ENCODE results near the gene HEXA.
"Not testable (repeated sequence)": the region's sequence is repeated elsewhere in the genome, so short reads cannot be mapped to it uniquely, and the experiment has no call there.

The HEXA gene

DNA sequence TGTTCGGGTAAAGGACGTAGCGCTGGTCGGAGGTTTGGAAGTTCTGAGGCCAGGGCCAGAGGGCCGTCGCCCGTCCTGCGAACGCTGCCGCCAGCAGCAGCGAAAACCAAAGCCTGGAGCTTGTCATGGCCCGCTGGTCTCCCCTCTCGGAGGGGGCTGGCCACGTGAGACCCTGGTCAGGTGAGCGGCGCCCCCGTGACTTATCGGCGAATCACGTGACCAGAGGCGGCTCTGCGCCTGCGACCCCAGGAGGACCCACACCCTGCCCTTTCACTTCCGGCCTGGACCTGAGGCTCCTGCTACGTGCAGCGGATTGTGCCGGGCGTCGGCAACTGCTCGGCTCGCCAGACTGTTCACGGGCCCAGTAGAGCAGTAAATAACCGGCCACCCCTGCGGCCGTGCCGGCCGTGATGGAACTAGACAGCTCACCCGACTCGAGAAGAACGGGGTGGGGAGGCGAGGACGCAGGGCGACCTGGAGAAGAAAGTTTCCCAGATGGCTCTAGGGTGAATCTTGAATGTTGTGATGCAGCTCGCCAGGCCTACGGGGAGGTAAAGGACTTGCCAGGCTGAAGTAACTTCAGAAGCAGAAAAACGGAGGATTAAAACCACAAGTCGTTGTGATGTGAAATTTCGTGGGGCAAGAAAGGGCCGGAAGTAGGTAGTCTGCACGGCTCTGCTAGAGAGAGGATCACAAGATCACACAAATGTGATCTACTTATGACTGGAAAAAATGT is at the start of gene HEXA:
Gene HEXA (minus strand): TSS at position 169 of the 736 bp plus-strand sequence. CDS start 42 bp downstream, at position 127.
- DNase-seq (ENCODE audit: low read depth in 2 of 3, low spot score in 1 of 3): peak; percentile 97 to 98 (median 98)

GRCh38 chr15:72423256-72423655 is 47.4 kb upstream of the HEXA start:
- DNase-seq (ENCODE audit: low read depth in 2 of 3, low spot score in 1 of 3): no peak

DNA sequence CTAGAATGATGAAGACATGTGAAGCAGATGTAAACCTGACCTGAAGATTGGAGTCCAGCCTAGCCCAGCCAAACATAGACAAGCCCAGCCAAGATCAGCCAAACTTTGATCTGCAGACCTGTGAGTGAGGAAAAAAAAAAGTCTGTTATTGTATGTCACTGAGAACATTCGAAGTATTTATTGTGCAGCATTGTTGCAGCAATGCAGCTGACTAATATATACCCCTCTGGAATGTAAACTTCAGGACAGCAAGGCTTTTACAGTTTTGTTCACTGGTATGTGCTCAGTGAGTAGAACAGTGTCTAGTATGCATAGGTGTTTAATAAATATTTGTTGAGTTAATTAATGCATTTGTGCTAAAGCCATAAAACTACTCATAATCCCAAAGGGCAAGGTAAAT is 45.7 kb upstream of the HEXA start:
- DNase-seq (ENCODE audit: low read depth in 2 of 3, low spot score in 1 of 3): no peak

DNA sequence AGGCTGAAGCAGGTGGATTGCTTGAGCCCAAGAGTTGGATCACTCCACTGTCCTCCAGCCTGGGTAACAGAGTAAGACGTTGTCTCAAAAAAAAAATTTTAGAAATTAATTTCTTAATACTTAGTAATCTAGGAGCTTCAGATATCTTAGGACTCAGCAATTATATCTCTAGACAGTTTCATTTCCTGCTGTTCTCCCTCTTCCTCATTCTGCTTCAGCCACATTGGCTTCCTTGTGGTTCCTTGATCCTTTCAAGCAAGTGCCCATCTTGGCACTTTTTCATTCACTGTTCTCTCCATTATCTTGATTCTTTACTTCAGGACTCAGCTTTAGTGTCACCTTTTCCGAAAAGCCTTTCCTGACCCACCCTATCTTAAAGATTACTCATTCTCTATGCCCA is 44.8 kb upstream of the HEXA start:
- no peak for DNase-seq (ENCODE audit: low read depth in 2 of 3, low spot score in 1 of 3)

DNA sequence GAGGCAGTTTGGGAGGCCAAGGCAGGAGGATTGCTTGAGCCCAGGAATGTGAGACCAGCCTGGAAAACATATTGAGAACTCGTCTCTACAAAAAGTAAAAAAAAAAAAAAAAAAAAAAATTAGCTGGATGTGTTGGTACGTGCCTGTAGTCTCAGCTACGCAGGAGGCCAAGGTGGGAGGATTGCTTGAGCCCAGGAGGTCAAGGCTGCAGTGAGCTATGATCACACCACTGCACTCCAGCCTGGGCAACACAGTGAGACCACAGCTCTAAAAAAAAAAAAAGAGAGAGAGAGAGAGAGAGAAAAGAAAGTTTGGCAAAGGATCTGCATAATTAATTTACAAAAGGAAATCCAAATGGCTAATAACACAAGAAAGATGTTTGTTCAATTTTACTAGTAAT is 44.0 kb upstream of the HEXA start:
- not testable (repeated sequence) for DNase-seq (ENCODE audit: low read depth in 2 of 3, low spot score in 1 of 3)

DNA sequence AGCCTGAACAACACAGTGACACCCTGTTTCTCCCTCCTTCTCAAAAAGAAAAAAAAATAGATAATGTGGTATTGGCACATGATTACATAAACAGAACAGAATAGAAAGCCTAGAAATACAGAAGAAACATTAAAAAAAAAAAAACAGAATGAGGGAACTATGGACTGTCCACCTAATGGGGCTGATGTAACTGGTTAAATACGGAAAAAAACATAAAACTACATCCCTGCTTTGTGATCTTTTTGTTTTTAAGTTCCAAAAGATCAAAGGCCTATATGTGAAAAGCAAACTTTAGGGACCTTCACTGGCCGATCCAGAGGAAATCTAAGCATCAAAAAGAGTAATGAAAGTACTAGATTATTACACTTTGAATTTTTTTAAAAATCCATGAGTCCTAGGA is 39.5 kb upstream of the HEXA start:
- DNase-seq (ENCODE audit: low read depth in 2 of 3, low spot score in 1 of 3): no peak

DNA sequence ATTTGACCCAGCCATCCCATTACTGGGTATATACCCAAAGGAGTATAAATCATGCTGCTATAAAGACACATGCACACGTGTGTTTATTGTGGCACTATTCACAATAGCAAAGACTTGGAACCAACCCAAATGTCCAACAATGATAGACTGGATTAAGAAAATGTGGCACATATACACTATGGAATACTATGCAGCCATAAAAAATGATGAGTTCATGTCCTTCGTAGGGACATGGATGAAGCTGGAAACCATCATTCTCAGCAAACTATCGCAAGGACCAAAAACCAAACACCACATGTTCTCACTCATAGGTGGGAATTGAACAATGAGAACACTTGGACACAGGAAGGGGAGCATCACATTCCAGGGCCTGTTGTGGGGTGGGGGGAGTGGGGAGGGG is 37.5 kb upstream of the HEXA start:
- DNase-seq (ENCODE audit: low read depth in 2 of 3, low spot score in 1 of 3): not testable (repeated sequence)

DNA sequence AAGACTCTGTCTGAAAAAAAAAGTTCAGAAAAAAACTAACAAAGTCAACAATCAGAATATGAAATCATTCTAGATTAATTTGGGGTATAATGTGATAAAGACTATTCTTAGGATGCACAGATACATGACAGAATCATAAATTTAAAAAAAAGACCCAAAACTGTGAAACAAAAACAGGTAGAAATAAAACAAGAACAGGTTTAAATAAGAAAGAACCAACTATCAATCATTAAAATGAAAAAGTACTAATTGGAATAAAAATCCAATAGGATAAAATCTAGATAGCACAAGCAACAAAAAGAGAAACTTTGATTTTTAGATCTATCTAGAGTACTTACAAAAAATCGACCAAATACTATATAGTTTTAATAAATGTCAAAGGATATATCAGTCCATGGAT is 35.7 kb upstream of the HEXA start:
- no peak for DNase-seq (ENCODE audit: low read depth in 2 of 3, low spot score in 1 of 3)

DNA sequence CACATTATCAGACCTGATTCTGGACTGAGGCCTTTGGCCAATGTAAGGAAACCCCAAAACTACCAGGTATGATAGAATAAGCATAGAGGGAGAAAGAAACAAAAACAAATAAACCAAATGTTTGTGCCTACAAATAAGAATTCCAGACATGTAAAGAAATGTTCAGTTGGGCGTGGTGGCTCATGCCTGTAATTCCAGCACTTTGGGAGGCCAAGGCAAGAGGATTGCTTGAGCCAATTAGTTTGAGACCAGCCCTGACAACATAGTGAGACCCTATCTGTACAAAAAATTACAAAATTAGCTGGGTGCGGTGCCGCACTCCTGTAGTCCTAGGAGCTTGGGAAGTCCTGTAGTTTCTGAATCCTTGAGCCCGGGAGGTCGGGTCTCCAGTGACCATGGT is 35.3 kb upstream of the HEXA start:
- no peak for DNase-seq (ENCODE audit: low read depth in 2 of 3, low spot score in 1 of 3)

- no peak for DNase-seq (ENCODE audit: low read depth in 2 of 3, low spot score in 1 of 3)
Observed at GRCh38 chr15:72406936-72407335, 31.1 kb upstream of the HEXA start.

GRCh38 chr15:72404841-72405240 is 29.0 kb upstream of the HEXA start:
- DNase-seq (ENCODE audit: low read depth in 2 of 3, low spot score in 1 of 3): no peak

DNA sequence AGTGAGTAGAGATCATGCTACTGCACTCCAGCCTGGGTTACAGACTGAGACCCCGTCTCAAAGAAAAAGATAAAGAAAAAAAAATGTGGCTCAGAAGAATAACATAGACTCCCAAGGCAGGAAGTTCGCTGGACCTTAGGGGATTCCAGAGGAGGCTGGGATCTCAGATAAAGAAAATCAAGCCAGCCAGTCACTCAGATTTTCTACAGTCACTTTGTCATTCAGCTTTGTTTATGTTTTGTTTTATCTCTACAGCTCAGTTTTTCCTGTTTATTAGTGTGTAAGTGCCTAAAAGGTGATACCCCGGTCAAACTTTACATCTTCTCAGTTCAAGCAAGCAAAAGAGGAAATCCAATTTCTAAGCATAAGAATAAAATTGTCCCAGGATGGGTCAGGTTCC is 28.5 kb upstream of the HEXA start:
- DNase-seq (ENCODE audit: low read depth in 2 of 3, low spot score in 1 of 3): no peak

DNA sequence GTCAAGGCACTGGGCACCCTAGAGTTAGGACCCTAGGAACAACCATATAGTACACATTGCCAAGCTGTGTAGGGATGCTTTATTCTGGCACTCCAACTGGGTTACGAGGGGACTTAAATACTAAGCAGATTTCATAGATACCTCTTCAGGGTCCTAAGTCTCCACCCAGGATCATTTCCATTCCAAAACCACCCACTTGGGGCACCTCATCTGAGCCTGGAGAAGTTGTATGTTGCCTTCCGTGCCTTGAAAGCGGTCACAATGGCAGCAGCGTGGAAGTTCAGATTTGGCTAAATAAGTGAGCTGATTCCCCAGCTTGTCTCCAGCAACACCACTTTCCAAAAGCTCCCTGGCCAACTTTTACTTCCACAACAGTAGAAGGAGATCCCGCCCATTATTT is 26.9 kb upstream of the HEXA start:
- DNase-seq (ENCODE audit: low read depth in 2 of 3, low spot score in 1 of 3): no peak

GRCh38 chr15:72398648-72399047 is 22.8 kb upstream of the HEXA start:
- DNase-seq (ENCODE audit: low read depth in 2 of 3, low spot score in 1 of 3): no peak

- no peak for DNase-seq (ENCODE audit: low read depth in 2 of 3, low spot score in 1 of 3)
Observed at GRCh38 chr15:72397796-72398588, 22.2 kb upstream of the HEXA start, which contains the start of gene TMEM202. Gene TMEM202 (plus strand): TSS chr15:72398305. CDS start chr15:72398327, 22 bp downstream.

DNA sequence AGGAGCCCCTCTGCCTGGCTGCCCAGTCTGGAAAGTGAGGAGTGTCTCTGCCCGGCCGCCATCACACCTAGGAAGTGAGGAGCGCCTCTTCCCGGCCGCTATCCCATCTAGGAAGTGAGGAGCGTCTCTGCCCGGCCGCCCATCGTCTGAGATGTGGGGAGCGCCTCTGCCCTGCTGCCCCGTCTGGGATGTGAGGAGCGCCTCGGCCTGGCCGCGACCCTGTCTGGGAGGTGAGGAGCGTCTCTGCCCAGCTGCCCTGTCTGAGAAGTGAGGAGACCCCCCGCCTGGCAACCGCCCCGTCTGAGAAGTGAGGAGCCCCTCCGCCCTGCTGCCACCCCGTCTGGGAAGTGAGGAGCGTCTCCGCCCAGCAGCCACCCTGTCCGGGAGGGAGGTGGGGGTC is 20.5 kb upstream of the HEXA start:
- not testable (repeated sequence) for DNase-seq (ENCODE audit: low read depth in 2 of 3, low spot score in 1 of 3)

DNA sequence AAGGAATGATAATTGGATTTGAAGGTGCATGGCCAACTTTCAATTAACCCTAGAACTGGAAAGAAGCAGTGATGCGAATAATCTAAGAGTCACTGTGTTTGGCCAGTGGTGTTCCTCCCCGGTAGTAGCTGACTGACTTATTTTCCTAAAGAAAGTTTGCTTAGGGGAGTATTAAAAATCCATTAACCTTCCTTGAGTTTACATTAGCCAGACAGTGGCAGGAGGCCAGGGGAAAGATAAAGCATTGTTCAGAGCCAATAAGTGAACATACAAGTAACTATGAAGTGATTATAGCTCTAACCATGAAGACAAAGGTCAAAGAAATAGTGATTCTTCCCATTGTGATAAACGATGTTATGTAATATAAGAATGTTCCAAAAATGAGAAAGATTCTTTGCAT is 13.4 kb upstream of the HEXA start:
- DNase-seq (ENCODE audit: low read depth in 2 of 3, low spot score in 1 of 3): no peak

DNA sequence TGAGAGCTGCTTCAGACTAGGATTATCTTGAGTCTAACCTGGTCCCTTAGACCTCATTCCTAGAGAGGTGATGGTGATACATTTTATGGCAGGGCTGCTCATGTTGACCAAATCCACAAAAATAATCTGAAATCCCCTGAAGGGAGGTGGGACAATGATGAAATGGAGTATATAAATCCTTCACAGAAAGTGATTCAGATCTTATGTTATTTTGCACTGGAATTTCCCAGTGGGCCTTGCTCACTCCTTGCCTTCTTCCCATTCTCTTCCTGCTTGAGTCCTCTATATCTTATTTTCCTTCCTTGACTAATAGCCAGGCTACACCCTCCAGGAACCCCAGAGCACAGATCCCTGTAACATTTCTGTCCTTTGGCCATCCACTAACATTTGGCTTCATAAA is 11.9 kb upstream of the HEXA start:
- DNase-seq (ENCODE audit: low read depth in 2 of 3, low spot score in 1 of 3): no peak

DNA sequence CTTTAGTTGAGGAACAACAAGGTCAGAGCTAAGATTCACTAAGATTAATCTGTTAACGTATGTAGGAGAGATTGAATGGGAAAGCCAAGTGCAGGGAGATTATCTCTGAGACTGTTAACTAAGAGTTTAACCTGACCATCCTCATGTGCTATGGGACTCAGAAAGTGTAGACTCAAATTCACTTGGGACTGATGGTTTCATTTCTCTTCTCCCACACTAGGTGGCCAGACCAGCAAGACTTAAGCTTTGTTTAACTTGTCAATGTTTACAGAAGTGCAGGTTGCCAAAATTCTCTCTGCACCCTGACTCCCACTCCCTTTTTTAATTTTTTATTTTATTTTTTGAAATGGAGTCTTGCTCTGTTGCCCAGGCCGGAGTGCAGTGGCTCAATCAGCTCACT is 6.3 kb upstream of the HEXA start:
- DNase-seq (ENCODE audit: low read depth in 2 of 3, low spot score in 1 of 3): no peak

DNA sequence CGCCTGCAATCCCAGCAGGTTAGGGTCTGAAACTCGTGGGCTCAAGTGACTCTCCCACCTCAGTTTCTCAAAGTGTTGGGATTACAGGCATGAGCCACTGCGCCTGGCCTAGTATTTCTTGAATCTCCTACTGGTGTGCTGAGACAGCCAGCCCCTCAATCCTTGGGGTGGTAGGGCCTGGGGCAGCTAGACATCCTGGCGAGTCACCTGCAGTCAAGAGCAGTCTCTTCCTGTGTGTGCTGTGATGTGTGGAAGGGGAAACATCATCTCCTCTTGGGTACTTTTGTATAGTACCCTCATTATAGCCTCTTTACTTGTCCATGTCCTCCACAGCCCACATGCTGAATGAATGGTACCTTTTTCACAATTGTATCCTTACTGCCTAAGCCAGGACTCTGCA is 4.9 kb upstream of the HEXA start:
- no peak for DNase-seq (ENCODE audit: low read depth in 2 of 3, low spot score in 1 of 3)

- no peak for DNase-seq (ENCODE audit: low read depth in 2 of 3, low spot score in 1 of 3)
Observed at GRCh38 chr15:72379856-72380430, 4.1 kb upstream of the HEXA start.

DNA sequence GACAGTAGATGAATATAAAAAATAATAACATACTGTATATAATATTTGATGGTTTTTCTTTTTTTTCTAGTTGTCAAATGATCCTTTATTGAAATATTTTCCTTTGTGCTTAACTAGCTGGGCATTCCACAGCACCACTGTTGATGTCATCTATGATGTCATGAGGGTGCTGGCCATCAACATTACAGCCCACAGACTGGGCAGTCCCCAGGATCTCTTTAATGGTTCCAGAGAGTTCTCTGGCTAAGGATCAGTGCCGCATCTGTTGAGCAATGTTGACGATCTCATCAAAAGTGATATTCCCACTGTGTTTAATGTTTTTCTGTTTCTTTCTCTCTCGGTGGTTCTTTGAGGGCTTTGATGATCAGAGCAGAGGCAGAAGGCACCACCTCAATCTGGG is 3.3 kb upstream of the HEXA start:
- not testable (repeated sequence) for DNase-seq (ENCODE audit: low read depth in 2 of 3, low spot score in 1 of 3)
